GM19043 (cell line): Measurements from ENCODE around the gene TFR2.

ENCODE experiments used
- ATAC-seq: cut with Tn5 transposase; IDR thresholded peaks from one replicate; pipeline ENCODE4 v1.9.1; 2021; ENCODE audit warnings: low read depth; ENCODE audit not compliant: unreplicated experiment

The TFR2 gene

DNA sequence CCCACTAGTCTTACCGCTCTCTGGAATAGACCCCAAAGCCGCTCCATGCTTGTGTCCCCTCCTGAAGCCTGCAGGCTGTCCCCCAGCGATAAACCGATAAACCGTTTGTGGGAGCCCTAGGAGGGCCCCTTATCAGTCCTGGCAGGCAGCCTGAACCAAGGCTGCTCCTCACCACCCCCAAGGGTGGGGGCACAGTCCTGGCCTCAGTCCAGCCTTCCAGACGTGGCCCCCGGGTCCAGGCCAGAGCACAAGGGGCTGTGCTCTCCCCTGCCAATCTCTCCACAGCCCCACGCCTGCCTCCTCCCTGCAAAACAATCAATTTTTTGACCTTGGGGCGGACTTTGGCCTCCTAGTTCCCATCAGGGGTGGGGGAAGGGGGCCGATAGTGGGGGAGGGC is at the start of gene TFR2:
TSS of gene TFR2 (minus strand) at position 90 of the 397 bp plus-strand sequence. CDS start at position 47, 43 bp downstream.
- ATAC-seq = no peak

DNA sequence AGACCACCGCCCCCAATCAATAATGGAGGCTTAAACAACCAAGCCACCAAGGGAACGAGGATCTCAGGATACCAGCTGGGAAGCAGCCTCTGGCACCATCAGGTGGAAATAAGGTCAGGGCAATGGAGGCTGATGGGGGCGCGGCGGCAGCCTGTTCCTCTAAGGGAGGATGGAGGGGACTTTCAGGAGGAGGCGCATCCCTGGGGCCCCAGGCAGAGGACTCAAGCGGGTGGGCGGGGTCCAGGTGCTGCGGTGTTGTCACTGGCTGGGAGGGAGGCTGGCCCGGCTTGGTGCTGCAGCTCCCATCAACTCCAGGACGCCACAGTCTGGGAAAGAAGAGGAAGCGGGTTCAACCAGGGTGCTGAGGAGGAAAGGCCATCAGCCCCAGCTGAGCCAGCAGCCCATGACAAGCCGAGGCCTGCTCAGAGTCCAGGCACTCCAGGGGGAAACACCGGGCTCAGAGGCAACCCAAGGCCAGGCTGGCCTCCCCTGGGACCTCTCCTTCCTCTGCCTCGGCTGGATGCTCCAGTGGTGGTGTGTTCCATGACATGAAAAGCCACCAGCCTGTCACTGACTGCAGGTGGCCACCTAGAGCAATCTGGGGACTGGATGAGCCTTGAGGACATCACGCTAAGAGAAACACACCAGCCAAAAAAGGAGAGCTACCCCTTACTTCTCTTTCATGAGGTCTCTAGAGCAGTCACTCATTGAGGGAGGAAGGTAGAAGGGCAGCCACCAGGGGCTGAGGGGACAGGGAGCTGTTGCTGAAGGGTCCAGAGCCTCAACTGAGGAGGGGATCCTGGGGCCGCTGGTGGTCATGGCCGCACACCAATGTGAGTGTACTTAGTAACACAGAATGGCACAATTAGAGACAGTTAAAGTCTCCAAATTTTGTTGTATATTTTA is 48.1 kb upstream of the TFR2 start:
- no peak for ATAC-seq

GRCh38 chr7:100688326-100688860 is 47.0 kb upstream of the TFR2 start:
- ATAC-seq = no peak

DNA sequence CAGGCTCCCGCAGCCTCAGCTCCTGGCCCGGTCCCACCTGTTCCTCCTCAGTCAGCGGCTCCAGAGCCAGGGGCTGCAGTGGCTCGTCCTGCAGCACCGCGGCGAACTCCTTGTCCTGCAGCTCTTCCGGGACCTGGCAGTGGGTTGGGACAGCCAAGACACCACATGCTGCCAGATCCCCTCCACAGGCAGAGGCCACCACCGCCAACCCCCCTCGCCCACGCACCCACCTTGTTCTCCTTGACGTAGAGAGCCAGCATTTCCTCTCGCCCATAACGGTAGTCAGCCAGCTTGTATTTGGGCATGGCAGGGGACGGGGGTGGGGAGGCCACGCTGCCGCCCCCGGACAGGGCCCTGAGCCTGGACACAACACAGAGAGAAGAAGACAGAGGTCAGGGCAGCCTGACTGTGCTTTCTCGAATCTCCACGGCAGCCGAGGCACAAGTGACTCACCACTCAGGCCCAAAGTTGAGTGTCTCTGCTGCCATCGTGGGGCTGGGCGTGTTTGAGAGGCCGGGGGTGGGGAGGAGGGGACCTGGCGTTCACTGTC is 46.5 kb upstream of the TFR2 start:
- no peak for ATAC-seq

DNA sequence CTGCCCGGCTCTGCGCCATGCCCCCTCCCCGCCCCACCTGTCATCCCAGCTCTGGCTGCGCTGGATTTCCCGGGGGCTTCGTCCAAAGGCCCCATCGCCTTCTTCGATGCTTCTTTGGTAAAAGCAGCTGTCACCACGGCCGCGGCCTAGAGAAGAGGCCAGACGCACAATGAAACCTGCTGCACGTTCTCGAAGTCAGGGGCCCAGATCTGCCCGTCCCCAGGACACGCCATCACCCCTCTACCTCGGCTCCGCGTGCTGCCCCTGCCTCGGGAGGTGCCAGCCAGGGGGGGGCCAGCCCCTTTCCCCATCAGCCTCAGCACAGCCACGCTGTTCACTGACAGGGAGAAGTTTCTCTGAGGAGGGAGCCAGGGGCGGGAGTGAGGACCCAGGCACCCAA is 45.9 kb upstream of the TFR2 start:
- ATAC-seq = no peak

- no peak for ATAC-seq
Observed at GRCh38 chr7:100686822-100687211, 45.5 kb upstream of the TFR2 start.

GRCh38 chr7:100686201-100686821 is 45.0 kb upstream of the TFR2 start:
- no peak for ATAC-seq

- ATAC-seq = no peak
Observed at GRCh38 chr7:100685631-100686145, 44.3 kb upstream of the TFR2 start.

DNA sequence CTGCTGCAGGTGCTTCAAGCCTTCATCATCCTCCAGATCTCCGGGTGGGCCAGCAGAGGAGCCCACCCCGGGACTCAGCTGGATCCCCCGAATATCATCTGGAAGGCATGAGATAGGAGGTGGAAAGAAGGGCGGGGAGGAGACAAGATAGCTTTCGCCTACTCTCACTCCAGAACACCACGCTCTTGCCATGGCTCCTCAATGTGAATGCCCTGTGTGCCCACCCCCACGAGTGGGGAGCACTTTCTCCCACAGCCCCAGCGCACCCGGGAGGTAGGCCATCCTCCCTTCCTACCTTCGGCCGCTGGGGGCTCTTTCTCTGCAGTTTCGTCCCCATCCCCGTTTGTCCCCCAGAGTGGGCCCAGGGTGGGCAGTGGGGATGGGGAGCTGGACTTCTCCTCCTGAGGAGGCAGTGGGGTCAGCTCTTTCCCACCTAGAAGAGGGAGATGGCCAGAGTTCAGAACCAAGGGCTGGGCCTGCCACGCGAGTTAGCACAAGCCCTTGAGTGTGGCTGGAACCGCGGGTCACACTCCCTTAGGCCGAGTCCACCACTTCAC is 43.8 kb upstream of the TFR2 start:
- ATAC-seq = no peak

- ATAC-seq = no peak
Observed at GRCh38 chr7:100684534-100685042, 43.2 kb upstream of the TFR2 start.

DNA sequence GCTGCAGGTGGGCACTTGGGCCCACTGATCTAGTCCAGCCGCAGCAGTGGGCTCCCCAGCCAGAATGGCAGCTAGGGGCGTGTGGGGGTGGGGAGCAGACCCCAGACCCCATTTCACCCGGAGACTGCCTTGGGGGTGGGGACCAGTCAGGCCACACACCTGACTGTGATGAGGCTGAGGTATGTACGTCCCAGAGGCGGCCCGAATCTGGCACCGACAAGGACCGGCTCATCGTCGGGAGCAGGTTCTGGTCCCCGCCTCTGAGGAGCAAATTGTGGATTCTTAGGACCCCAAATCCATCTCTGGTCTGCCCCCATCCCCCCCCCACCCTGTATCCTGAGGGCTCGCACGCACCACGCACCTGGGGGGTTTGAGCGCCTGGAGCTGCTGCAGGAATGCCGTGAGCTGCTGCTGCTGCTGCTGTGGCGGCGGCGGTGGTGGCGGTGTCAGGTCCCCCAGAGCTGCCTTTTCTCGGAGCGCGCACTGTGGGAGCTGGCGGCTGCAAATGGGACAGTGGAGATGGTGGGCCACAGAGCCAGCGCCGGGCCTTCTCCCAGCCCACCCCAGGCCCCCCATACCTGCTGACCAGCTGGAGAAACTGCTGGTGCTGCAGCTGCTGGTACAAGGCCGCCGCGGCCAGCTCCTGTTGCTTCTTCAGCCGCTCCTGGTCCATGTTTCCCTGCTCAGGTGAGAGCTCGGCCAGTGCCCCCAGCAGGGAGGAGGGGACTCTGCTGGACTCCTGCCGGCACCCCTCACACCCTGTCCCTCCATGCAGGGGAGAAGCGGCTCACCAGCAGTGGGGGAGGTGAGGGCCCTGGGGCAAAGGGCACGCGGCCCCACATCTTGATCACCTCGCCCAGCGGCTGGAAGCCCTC is 42.5 kb upstream of the TFR2 start:
- no peak for ATAC-seq

- ATAC-seq = no peak
Observed at GRCh38 chr7:100682991-100683658, 41.8 kb upstream of the TFR2 start.

- no peak for ATAC-seq
Observed at GRCh38 chr7:100682228-100682741, 40.9 kb upstream of the TFR2 start.

- ATAC-seq = no peak
Observed at GRCh38 chr7:100681491-100682227, 40.3 kb upstream of the TFR2 start.

GRCh38 chr7:100680576-100681271 is 39.4 kb upstream of the TFR2 start:
- ATAC-seq = no peak

DNA sequence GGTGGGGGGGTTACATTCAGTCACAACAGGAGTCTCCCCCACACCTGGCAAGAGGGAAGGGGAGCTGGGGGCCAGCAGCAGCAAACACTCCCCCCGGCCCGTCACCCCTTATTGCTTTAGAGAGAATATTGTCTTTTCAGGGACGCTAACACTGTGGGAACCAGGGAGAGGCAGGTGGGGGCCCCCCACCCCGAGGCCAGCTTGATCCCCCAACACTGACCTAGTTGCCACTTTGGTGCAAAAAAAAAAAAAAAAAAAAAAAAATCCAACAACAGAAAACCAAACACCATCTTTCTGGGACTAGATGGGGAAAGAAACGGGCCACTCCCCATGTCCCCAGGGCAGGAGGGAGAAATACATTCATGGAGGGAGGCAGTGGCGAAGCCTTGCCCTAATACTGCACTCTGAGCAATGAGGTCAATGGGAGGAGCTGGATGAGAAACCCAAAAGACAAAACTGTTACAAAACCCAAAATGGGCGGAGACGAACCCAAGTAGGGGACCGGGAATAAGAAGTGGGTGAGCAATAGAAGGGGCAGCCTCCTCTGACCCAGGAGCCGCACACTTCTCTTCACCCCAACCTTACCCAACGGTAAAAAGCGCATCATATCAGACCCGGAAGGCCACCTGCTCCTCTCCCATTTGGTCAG is 38.7 kb upstream of the TFR2 start:
- ATAC-seq = no peak
